D721Med (cell line): ENCODE results near the gene UPK1B.

Source experiments
- DNase-seq: peaks from one replicate; pipeline ENCODE4 v3.0.0; 2011; ENCODE audit warnings: low spot score; ENCODE audit not compliant: insufficient read length
- FAIRE-seq: peaks from 2 replicates; lab custom pipeline; 2011; peaks lifted over from hg19 to GRCh38; lab: Jason Lieb, UNC
- TF ChIP-seq, protein P1 (sequence below): IDR thresholded peaks from 2 replicates; pipeline ENCODE4 v1.5.1; 2012; ENCODE audit warnings: mild to moderate bottlenecking, control low read depth; ENCODE audit not compliant: insufficient read depth; ENCODE audit errors: missing control alignments

UPK1B gene

DNA sequence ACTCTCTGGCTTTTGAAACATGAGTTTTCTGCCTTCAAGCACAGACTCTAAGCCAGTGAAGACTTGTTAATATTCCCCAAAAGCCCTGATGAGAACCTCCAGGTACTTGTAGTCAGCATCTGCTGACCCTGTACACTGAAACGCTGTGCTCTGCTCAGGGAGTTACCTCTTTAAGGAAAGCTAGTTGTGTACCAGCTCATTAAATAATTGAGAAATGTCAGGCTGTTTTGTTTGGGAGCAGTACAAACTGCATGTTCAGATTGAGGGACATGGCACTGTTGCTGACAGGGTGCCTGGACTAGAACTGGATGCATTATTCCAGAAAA lies 21.7 kb downstream of the UPK1B start:
- FAIRE-seq (no peak), DNase-seq (no peak)
- TF ChIP-seq, protein P1, sequence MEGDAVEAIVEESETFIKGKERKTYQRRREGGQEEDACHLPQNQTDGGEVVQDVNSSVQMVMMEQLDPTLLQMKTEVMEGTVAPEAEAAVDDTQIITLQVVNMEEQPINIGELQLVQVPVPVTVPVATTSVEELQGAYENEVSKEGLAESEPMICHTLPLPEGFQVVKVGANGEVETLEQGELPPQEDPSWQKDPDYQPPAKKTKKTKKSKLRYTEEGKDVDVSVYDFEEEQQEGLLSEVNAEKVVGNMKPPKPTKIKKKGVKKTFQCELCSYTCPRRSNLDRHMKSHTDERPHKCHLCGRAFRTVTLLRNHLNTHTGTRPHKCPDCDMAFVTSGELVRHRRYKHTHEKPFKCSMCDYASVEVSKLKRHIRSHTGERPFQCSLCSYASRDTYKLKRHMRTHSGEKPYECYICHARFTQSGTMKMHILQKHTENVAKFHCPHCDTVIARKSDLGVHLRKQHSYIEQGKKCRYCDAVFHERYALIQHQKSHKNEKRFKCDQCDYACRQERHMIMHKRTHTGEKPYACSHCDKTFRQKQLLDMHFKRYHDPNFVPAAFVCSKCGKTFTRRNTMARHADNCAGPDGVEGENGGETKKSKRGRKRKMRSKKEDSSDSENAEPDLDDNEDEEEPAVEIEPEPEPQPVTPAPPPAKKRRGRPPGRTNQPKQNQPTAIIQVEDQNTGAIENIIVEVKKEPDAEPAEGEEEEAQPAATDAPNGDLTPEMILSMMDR = no peak

DNA sequence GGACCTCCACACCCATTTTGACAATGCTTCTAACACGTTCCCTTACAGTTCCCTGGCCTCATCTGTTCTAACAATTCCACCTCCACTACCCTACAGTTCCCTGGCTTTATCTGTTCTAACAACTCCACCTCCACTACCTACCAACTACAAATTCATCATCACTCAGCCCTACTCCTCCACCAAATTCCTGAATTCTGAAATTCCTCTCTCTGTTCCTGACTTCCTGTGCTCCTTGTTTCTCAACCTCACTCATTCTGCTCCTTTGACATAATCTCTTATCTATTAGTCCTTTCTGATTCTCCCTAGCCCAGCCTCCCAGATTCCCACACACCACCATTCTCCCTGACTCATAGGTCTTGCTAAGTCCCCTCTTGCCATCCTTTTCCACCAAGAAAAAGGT lies 22.5 kb downstream of the UPK1B start:
- FAIRE-seq = no peak
- no peak for DNase-seq

DNA sequence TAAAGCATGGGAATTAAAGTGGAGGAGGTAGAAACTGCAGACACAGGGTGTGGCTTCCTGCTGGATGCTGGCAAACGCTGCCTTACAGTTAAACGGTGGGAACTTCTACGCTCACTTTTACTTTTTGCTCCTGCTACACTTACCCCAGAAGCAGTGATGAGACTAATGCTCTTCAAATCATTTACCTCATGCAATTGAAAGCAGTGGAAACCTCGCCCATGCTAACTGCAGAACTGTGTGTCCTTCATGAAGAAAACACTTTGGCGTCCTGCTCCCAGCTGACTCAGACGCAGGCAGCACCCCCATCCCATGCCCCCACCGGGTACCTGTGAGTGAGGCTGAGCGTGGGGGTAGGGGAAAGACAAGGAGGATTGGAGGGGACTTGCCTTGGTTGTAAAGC lies 31.8 kb downstream of the UPK1B start:
- TF ChIP-seq, protein P1 = no peak
- FAIRE-seq = no peak
- DNase-seq = no peak

More for the DNA sequence above, 22.5 kb downstream of the UPK1B start:
- TF ChIP-seq, protein P1 = no peak

DNA sequence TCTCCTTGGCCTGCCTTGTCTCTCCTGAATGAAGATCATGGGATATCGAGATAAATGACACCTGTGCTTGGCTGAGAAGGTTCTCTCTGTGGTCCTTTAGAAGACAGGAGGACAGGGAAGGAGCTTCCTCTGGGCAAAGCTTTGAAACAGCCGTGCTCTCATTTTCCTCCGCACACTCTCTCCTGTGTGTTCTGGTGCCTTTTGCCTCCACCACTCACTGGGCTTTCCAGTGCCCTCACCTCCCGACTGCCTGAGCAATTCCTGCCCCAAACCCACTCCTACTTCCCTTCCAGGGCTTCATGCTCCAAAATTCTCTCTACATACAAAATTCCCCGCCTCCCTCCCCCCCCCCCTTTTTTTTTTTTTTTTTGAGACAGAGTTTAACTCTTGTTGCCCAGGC lies 32.3 kb downstream of the UPK1B start:
- no peak for FAIRE-seq

DNA sequence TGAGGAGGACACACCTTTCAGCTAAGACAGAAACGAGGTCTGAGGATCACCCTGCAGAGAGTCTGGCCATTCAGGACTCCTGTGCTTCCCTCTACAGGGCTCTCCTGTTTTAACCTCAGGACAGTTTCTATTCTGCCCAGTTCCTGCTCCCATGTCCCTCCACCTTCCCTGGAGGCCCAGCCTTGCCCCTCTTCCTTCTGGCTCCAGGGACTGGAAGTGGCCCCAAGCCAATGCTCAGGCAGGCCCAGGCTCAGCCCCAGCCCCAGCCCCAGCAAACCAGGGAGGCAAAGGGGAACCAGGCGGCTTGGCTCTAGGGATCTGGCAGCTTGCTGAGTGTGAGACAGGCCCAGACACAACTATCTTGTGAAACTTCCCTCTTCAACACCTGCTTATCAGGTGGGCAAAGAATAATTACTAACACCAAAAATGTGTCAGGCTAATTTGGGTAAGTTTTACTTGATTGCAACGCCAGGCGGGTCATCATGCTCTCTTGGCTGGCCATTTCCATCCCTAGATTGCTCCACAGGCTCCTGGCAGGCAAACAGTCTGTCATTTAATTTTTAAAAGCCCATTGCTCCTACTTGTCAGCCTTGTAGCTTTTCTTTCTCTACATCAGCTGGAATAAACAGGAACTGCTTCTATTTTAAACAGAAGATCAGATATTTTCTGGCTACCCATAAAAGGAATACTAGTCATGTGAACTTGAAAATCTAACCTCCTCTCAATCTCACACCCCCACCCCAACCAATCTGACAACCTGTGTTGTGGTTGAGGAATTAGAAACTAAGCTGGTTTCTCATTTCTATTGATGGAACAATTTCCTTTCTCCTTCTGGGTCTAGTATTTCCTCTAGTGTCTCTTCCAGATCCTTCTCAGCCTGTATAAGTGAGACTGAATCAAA lies 33.5 kb downstream of the UPK1B start:
- DNase-seq = no peak
- TF ChIP-seq, protein P1 = no peak
- FAIRE-seq = no peak

More for the DNA sequence above, 32.3 kb downstream of the UPK1B start:
- no peak for DNase-seq
- TF ChIP-seq, protein P1 = no peak

DNA sequence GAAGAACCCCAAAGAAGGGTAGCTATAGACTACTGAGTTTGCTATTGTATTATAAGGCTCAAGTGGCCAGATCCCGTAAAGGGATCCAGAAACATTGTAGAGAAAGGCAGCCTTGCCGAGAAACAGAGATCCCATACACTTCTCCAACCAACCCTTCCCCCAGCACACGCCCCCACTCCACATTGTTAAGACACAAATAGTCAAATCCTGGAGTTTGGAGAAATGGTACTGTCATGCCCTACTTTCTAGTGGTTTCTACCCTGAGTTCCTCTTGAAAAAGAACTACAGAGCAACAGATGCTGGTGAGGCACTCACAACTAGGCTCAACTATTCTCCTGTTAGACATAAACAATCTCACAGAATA lies 34.1 kb downstream of the UPK1B start:
- TF ChIP-seq, protein P1 = no peak
- DNase-seq = no peak
- FAIRE-seq = no peak

DNA sequence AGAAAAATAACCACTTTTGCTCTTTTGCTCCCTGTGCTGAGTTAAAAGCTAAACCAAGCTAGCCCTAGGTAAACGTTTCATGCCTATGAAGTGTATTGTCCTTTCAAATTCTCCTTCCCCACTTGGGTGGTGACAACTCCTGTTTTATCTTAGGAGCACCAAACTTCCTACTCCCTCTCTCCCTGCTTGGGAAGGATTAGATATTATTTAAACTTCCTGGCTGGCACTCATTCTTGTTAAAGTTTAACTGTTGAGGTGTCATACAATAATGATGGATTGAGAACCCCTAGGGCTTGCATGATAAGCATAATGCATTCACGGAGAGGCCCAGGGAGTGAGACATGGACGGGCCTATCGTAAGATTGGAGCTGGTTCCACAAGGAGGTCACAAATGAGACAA lies 37.8 kb downstream of the UPK1B start:
- TF ChIP-seq, protein P1 = no peak
- DNase-seq (no peak), FAIRE-seq (no peak)
